ENCODE measurements around the gene FBXL13. TPM values are rescaled to one million over a fixed set of nuclear protein-coding genes. Genes with fewer than 3 reads are reported as not detected.

Gene FBXL13
- total and polyA plus RNA-seq, 11 donors: 0.16 to 1.2 (median 0.41) TPM; not detected in 1

DNA sequence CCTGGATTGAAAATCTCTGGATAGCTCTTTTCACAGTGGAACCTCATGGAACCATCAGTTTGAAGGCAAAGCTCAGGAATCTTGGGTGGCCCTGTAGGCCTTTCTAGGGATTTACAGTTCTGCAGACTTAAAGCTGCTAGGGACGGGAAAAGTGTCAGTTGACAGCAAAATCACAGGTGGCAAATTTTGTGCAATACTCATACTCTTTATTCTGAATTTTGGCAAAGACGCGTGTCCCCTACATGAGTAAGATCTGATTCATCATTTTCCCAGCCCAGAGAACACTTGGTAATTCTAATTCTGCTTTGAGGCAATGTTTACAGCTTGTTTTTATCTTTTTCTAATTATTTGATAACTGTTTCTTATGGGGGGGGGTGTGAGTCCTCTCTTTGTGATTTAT, 158.2 kb downstream of the FBXL13 start:
- Histone ChIP-seq H3K27ac (no peak overlapping the region), H3K9me3 (no peaks in the 10 kb centered on the region), H3K4me3 (no peak overlapping the region), H3K4me1 (peaks cover 0 to 32% (median 6%) of the 10 kb centered on the region in 12 donors), H3K27me3 (no peaks in the 10 kb centered on the region), H3K36me3 (no peaks in the 10 kb centered on the region)
- no peak for DNase-seq
- intact Hi-C loops (cut with DNase I): loop anchor here in 1 of 10 donors (10.0 kb wide), 1 partner anchor 78 kb away; no protein-coding TSS in a partner anchor
- 74 to 85% (median 82%) methylated on average over 3 of the region's 3 CpGs for WGBS, 4 donors
- peak in 2 of 4 donors; percentile 10 to 51 for ATAC-seq
- TF ChIP-seq, protein P1, sequence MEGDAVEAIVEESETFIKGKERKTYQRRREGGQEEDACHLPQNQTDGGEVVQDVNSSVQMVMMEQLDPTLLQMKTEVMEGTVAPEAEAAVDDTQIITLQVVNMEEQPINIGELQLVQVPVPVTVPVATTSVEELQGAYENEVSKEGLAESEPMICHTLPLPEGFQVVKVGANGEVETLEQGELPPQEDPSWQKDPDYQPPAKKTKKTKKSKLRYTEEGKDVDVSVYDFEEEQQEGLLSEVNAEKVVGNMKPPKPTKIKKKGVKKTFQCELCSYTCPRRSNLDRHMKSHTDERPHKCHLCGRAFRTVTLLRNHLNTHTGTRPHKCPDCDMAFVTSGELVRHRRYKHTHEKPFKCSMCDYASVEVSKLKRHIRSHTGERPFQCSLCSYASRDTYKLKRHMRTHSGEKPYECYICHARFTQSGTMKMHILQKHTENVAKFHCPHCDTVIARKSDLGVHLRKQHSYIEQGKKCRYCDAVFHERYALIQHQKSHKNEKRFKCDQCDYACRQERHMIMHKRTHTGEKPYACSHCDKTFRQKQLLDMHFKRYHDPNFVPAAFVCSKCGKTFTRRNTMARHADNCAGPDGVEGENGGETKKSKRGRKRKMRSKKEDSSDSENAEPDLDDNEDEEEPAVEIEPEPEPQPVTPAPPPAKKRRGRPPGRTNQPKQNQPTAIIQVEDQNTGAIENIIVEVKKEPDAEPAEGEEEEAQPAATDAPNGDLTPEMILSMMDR (IDR thresholded peaks at IDR 0.05): no peak
- TF ChIP-seq POLR2A (IDR thresholded peaks at IDR 0.05): no peak

DNA sequence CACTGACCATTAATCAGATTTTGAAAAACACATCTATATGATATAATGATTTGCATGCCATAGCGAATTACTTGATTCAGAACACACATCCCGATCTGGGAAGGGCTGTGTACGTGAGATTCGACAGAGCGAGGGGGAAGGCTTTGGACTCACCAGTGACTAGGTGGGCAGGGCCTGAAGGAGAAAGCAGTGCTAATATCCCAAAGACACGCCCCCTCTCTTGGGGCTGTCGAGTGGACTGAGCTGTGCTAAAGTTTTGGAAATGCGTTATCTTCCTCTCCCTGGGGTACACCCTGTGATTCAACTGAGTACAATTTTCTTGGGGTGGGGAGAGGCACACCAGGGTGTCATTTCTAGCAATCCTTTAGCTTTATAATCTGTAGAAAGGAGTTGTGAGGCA, 160.0 kb downstream of the FBXL13 start:
- no peaks in the 10 kb centered on the region for H3K27me3 ChIP-seq
- peak; percentile 66 to 97 (median 90) for ATAC-seq
- DNase-seq: peak; percentile 67 to 81 (median 72)
- no peaks in the 10 kb centered on the region for H3K36me3 ChIP-seq
- H3K27ac ChIP-seq: peak overlapping the region in 10 of 12 donors; percentile 16 to 66 (median 58)
- WGBS, 4 donors: 54 to 78% (median 64%) methylated on average over 8 of the region's 8 CpGs
- H3K9me3 ChIP-seq: no peaks in the 10 kb centered on the region
- peak overlapping the region in 9 of 12 donors; percentile 21 to 63 (median 44) for H3K4me3 ChIP-seq
- intact Hi-C loops (cut with DNase I): loop anchor here in 1 of 10 donors (10.0 kb wide), 1 partner anchor 80 kb away; no protein-coding TSS in a partner anchor
- H3K4me1 ChIP-seq: peaks cover 0 to 32% (median 6%) of the 10 kb centered on the region in 12 donors
- TF ChIP-seq, protein P1 (IDR thresholded peaks at IDR 0.05): no peak
- TF ChIP-seq POLR2A (IDR thresholded peaks at IDR 0.05): no peak

DNA sequence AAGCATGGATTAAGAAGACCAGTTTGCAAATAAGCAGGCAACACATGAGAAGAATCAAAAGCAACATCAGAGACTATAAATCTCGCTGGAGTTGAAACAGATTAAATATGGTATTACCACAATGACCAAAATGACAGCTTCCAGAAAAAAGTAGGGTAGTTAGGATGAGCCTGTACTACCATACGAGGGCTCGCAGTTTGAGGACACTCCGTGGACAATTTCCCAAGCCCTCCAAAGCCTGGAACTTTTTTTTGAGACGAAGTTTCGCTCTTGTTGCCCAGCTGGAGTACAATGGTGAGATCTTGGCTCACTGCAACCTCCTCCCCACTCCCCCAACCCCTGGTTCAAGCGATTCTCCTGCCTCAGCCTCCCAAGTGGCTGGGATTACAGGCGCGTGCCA, 160.8 kb downstream of the FBXL13 start:
- Histone ChIP-seq H3K27ac (peak overlapping the region in 11 of 12 donors; percentile 2 to 66 (median 58)), H3K9me3 (no peaks in the 10 kb centered on the region), H3K4me1 (peaks cover 0 to 32% (median 6%) of the 10 kb centered on the region in 12 donors), H3K4me3 (peak overlapping the region in 9 of 12 donors; percentile 21 to 63 (median 44)), H3K36me3 (no peaks in the 10 kb centered on the region), H3K27me3 (no peaks in the 10 kb centered on the region)
- no peak for ATAC-seq
- intact Hi-C loops (cut with DNase I): loop anchor here in 1 of 10 donors (10.0 kb wide), 1 partner anchor 81 kb away; no protein-coding TSS in a partner anchor
- TF ChIP-seq, protein P1 (IDR thresholded peaks at IDR 0.05): no peak
- TF ChIP-seq POLR2A (IDR thresholded peaks at IDR 0.05): no peak
- no peak for DNase-seq
- WGBS, 4 donors: 70 to 77% (median 72%) methylated on average over 9 of the region's 9 CpGs

DNA sequence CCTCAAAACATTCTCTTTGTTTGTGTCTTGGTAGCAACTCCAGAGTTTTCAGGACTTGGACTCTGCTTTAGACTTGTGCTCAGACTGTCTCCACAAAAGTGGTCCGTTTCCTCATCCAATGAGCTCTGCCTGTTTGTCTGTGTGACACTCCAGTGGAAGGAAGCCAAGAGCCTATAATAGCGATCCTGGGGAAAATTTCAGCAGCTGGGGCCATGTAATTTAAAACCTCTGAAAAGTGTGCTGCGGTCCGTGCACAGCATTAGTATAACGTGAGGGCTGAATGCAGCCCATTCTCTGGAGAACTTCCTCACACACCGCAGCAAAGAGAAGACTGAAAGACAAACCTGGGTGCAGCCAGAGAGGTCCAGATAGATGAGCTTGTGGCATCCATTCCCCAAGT, 161.9 kb downstream of the FBXL13 start, which contains the start of gene LRRC17:
Gene LRRC17, plus strand, starts transcription at position 259 of the 400 bp plus-strand sequence. CDS start 20,914 bp downstream, outside the sequence.
- Histone ChIP-seq H3K9me3 (peaks cover 0 to 7% (median 0%) of the 10 kb centered on the region in 12 donors), H3K27me3 (no peaks in the 10 kb centered on the region), H3K4me1 (peaks cover 0 to 27% (median 6%) of the 10 kb centered on the region in 12 donors), H3K4me3 (peak within 1 kb of the TSS in 10 of 12 donors; percentile 5 to 63 (median 43)), H3K27ac (peak within 1 kb of the TSS in 11 of 12 donors; percentile 2 to 66 (median 58)), H3K36me3 (no peaks in the 10 kb centered on the region)
- DNase-seq (peak in 3 of 5 donors; percentile 34 to 51 (median 36)), ATAC-seq (peak; percentile 25 to 53 (median 44))
- no peak for TF ChIP-seq POLR2A (IDR thresholded peaks at IDR 0.05)
- TF ChIP-seq, protein P1 (IDR thresholded peaks at IDR 0.05): no peak
- 17 to 19% (median 18%) methylated on average over 6 of the region's 6 CpGs for WGBS, 4 donors
- intact Hi-C loops (cut with DNase I): loop anchor here in 1 of 10 donors (10.0 kb wide), 1 partner anchor 82 kb away; no protein-coding TSS in a partner anchor
